ENCODE data around the gene CYB5D1.

CYB5D1 gene

DNA sequence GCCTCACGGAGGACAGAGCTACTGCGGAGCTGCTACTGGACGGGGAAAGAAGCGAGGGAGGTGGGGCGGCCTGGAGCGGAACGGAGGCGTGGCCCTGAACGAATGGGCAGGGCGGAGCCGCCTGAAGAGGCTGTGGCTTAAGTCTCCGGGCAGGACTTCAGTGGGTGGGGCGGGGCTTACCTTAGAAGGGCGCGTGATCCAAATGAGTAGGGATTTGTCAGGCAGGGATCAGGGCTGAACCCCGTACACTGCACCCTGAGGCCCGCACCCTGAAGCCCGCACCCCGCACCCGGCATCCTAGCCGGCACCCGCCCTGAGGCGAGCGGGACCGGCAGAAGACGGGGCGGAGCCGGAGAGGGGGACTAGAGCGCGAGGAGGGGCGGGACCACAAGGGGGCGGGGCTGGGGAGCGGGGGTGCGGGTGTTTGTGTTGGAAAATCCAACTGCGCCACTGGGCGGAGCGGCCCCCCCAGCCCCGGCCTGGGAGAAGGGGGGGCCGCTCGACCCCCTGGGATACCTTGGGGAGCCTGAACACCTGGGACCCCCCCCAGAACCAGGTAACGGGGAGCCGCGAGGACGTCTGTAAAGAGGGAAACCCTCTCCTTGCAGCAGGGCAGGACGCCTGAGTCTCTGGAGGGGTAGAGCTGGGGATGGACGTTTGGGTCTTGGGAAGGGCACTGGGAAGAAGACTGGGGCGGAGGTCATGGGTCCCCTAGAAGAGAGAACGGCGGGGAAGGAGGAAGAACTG lies 23.8 kb upstream of the CYB5D1 start, which contains the start of gene KDM6B:
KDM6B (plus strand) TSS at position 423 of the 747 bp plus-strand sequence. CDS start 11,338 bp downstream, outside the sequence.
- DNase-seq (ENCODE audit: low read depth) = peak; percentile 58

DNA sequence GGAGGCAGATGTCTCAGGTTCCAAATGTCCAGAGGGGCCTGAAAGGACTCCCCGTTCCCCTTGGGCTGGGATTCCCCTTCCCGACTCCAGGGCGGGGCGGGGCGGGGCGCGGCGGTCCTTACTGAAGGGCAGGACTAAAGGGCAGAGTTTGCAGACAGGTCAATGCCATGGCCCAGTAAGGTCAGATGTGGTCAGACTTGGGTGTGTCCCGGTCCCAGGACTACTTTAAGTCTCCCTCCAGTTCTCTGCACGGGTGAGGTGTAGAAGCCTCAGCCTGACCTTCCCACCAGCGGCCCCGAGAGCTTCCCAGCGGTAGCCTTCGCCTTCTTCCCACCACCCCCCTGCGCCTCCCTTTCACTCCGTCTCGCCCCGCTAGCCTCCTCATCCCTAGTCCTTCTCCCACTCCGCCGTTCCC lies 23.3 kb upstream of the CYB5D1 start:
- no peak for DNase-seq (ENCODE audit: low read depth)

DNA sequence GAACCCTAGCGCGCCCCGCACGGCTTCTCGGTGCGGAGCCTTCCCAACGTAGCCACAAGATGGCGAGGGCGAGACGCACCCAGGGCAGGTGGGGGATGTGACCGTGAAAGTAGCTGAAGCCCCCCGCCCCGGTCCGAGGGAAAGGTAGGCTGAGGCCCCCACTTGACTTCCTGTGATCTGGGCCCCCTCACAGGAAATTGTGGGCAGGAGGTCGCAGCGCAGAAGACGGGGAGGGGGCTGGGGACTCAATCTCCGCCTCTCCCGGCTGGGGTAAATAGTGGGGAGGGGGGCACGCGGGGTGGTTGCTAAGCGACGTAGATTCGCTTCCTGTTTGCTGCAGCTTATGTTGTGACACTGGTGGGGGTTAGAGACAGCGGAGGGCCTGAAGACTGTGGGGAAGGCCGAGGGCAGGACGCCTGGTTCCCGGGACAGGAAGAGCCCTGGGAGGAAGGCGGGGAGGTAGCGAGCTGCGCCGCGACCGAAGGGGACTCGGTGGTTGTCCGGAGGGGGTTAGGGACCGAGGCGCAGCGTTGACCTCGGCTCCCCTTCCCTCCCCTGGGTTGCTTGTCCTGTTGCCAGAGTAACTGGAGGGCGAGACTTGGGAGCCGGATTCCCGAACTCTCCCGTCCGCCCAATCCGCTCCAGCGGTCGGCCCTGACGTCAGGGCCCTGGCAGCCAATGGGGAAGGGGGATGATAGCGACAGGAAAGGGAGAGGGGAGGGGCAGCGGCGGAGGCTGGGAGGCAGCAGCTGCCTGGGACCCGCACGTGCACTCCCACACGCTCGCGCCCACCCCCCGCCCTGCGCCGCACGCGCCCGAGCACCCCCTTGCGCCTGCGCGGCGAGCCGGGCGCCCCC lies 22.6 kb upstream of the CYB5D1 start:
- DNase-seq (ENCODE audit: low read depth) = peak; percentile 56

DNA sequence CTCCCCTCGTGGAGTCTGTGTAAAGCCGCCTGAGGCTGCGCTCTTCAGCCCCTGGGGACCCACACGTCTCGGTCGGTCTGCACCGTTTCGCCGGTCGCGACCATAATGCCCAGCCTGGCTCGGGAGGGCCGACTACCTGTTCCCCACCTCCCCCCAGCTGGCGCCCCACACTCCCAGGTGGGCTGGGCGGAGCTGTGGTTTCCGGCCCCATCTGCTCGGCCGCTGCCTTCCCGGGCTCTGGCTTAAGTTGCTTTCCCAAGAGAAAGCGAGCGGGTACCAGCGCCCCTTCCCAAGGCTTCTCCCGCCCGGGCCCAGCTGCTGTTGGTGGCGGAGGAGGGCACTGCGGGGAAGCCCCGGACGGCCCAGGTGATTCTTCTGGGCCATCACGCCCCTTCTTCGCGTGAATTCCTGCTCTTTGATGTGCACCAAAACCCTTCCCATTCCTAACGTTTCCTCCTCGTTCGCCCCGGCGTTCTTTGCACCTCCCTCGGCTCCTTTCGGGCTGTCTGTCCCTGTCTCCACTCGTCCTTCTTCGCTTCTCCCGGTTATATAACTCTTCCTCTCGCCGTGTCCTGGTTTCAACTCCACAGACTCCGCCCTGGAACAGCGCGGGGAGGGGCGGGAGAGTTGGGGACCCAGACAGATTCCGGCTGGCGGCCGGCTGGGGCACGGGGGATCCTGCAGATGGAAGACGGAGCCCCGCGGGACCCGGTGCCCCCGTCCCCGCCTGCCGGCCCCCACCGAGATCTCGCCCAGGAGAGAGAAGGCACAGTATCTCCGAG lies 21.8 kb upstream of the CYB5D1 start:
- DNase-seq (ENCODE audit: low read depth) = no peak

DNA sequence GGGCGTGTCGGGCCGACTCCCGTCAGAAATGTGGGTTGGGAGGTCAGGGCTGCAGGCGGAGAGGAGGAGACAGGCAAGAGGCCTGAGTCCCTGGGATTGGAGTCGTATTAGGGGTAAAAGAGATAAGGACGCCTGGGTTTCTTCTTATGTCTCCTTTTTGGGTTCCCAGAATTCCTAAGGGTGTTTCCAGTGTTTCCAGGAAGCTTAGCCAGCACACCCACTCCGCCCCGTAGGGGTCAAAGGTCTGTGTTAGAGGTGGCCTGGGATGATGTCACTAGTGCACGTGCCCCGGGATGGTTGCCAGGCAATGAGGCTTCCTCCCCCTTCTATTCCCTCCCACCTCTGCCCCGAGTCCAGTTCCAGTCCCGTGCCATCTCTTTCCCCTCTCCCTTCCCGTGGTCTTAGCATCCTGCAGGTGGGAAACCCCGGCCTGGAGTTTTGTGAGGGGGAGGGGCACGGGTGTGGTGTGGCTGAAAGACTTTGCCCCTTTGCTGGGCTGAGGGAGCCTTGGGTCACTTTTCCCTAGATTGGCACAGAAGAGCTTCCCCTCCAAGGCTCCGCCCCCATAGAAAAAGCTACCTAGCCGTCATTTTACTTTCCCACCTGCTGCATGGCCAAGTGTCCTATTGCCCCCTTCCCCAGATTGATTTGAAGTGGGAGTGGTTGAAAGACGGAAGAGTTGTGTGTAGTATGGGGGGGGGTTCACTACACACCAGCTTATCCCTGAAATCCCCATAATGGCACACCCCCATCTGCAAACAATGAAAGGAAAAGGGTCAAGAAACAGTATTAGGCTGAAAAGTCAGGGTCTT lies 21.0 kb upstream of the CYB5D1 start:
- peak; percentile 21 for DNase-seq (ENCODE audit: low read depth)

DNA sequence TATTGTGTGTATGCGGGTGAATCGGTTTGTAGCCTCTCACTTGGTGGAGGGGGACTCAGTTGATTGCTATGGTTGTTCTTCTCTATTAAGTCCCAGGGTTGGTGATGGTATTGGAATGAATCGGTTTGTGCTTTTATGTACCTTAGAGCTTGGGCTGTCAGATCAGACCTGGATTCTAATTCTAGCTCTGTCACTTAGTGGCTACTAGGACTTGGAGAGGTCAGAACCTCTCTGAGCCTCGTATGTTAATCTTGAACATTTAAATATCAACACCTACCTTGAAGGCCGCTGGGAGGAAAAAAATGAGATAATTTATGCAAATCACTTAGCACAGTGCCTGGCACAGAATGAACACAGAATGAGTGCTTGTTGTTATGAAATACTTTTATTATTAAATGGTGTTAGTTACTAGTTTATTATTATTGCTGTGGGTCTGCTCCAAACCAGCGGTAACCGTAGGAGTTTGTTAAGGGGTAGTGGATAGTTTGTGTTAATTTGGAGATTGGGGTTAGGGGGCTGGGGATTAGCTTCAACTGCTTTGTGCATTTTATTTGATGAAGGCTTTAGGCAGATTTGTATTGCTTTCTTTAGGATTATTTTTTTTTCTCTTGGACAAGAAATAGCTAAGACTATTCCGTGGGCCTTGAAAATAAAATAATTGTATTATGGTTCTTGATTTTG lies 20.3 kb upstream of the CYB5D1 start:
- DNase-seq (ENCODE audit: low read depth) = no peak

DNA sequence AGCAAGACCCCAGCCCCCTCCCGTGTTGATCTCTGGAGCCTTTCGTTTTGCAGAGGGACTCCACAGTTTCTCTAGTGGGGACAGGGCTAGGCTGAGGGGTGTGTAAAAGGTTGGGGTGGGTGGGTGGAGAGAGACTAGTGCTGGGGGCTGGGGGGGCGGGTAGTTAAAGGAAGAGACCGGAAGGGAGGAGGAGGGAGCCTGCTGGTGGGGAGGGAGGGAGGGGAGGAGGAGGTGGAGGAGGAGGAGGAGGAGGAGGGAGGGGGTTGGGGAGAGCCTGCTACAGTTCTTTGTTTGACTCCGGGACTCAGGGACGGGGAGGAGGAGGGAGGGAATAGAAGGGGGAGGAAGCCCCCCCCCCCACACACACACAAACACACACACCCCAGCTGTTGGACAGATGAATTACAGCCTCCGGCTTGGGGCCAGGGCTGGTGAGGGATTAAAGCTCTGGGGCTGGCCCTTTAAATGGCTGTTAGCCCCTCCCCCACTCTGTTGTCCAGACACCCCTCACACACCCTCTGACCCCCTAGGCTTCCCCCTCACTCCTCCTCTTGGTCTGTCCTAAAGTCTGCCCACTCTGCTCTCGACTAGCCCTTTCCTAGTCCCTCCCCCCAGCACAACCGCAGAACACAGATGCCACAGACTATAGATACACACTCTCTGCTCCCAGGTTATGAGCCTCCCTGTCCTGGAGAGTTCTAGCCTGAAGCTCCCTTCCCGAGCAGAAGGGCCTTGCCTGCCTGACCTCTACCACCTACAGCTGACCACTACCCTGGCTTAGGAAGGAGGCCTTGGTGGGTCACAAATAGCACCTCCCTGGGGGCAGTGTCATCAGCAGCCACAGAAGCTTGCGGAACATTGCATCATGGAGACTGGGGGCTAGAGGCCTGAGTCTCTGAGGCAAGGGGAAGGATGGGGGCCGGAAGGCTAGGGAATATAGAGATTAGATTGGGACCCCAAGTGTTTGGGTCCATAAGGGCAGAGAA lies 19.4 kb upstream of the CYB5D1 start:
- DNase-seq (ENCODE audit: low read depth) = no peak

DNA sequence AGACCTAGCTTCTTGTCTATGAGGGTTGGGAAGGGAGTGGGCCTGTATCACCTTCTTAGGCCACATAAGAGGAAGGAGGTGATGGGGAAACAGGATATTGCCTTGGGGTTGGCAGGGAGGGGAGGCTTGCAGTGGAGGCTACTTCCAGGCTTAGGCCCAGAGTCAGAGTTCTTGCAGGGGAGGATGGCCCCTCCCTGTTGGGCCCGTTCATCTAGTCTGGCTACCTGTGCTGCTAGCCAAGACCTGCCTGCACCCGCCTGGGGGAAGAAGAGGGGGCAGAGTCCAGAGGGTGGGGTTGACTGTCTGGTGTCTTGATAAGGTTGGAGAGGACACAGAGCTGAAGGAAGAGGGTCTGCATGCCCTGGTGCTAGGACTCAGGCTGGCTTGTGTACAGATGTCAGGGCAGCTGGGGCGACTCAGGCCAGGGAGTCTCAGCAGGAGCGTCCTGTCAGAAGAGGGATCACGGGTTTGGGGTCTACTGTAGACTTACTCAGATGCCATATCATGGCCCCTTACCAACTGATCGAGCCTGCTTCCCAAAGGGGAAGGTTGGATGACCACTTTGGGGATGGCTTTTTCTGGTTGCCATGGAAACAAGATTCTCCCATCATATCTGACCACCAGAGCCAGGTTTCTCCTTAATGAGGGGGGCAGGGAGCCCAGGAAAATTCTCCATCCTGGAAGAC lies 18.5 kb upstream of the CYB5D1 start:
- DNase-seq (ENCODE audit: low read depth) = no peak

DNA sequence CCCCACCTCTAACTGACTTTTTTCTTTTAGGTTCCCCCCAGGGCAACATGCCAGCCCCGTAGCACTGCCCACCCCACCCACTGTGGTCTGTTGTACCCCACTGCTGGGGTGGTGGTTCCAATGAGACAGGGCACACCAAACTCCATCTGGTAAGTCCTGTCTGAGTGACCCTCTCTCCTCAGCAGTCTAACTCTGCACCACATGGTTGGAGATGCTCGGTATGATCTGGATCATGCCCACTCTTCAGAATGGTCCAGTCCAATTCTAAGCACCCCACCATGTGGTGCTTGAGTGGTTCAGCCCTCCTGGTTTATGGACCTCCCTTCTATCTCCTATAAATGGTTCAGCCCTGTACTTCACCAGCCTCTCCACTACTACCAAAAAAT lies 17.9 kb upstream of the CYB5D1 start:
- DNase-seq (ENCODE audit: low read depth) = no peak

DNA sequence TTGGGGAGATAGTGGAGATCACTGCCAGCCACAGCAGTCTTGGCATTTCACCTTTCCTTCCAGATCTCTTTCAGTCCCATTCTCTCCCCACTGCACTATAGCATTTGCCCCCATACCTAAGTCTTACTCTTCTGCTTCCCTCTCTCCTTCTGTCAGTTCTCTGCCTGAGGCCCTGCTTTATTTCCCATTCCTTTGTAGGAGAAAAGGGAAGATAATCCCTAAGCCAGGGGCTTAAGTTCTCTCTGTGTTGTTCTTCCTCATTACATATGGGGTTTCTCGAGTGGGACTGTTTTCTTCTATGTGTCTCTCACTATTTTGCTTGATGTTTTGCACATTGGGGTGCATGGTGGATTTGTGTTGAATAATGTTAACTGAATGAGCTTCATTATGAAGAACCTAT lies 17.4 kb upstream of the CYB5D1 start:
- no peak for DNase-seq (ENCODE audit: low read depth)

DNA sequence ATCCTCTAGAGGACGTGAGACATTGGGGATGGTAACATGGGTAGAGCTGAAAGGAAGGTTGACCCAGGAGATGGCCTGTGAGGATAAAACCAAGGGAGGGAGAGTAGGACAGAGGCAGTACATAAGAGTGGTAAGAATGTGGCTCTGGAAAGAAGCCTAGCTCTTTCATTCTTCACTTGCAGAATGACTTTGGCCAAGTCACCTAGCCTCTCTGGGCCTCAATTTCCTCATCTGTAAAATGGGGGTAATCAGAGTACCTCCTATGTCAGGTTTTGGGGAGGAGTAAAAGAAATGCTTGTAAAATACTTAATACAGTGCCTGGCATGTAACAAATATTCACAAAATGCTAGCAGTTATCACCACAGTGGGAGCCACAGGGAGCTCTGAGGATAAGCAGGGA lies 16.9 kb upstream of the CYB5D1 start:
- DNase-seq (ENCODE audit: low read depth) = no peak

DNA sequence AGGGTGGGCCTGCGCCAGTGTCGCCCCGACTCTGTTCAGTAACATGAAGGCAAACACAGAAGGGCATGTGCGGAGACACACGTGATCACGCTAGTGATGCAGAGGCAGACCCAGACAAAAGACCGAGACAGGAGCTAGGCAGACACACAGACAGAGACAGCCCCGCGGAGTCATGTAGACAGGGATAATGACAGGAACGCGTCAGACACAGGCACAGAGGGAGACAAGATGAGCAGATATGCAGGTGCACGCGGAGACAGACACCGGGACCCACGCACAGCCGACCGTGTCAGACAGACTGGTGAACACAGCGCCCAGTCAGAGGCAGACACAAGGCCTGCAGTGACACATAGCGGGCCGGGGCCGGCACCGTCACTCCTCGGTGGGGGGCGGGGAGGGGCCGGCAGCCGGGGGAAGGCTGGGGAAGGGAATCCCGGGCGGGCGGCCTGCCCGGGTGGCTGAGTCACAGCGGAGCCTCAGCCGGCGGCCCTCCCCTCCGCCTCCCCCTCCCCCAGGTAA lies 16.3 kb upstream of the CYB5D1 start:
- DNase-seq (ENCODE audit: low read depth) = peak; percentile 75

DNA sequence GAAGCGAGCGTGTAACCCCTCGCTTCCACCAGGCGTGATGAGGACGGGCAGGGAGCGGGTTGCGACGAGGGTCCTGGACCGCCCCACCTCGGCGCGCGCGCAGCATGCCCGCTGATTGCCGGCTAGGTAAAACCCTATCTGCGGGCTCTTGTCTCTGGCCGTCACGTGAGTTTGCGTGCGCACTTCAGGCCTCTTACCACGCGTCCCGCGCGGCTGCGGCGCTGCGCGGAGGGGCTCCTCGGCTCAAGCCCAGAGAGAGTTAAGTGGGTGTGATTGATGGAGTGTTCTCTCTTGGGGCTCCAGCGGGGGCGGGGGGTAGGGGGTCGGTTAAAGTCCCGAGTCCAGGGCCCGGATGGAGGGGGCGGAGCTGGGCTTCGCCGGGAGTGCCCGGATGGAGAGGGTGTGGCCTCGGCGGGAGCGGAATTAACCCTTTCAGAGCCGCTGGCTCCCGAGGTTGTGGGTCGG lies 15.9 kb upstream of the CYB5D1 start:
- peak; percentile 79 for DNase-seq (ENCODE audit: low read depth)

DNA sequence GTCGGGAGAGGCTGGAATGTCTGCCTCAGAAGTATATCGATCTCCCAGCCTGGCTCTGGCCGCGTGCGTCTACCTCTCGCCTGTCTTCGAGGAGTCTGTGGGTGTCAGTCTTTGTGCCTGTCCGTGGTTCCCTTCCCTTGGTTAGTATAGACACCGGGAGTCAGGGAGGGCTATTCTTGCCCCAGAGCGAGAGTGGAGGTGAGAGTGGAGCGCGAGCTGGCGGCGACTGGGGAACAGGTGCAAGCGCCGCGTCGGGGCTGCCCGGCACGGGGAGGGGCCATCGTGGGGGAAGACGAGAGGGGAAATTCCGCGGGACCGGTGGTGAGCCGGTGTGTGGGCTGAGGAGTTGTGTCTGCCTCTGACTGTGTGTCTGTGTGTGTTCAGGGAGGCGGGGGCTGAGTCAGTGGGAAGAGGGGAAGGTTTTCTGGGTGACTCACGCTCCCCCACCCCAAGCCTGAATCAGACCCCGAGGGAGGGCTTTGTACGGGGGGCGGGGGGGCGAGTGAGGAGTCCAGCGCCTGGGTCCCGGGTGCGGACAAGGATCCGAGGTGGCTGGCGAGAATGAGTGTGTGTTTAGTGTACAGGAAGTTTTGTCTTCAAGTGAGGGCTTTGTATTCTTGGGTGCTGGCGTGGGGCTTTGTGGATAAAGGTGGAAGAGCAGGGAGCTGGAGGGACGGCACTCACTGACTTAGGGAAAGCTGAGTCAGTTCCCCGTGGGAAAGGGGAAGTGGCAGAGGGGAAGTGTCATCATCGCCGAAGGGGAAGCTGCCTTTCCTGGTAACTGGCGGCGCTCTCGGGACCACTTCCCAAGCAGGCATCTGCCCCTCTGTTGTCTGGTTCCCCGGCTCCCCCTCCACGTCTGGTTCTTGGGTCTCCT lies 15.2 kb upstream of the CYB5D1 start:
- DNase-seq (ENCODE audit: low read depth) = peak; percentile 79

DNA sequence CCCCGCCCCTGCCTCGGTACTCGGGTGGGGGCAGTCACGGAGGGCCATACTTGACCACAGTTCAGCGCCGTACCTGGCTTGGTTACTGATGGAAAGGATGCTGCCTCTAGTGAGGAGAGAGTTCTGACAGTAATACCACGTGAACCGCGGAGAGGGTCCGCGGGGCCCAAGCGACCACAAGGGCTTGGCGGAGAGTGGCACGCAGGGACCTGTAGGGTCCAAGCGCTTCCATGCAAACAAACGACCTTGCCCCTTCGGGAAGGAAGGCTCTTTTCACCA lies 14.6 kb upstream of the CYB5D1 start:
- peak; percentile 29 for DNase-seq (ENCODE audit: low read depth)

DNA sequence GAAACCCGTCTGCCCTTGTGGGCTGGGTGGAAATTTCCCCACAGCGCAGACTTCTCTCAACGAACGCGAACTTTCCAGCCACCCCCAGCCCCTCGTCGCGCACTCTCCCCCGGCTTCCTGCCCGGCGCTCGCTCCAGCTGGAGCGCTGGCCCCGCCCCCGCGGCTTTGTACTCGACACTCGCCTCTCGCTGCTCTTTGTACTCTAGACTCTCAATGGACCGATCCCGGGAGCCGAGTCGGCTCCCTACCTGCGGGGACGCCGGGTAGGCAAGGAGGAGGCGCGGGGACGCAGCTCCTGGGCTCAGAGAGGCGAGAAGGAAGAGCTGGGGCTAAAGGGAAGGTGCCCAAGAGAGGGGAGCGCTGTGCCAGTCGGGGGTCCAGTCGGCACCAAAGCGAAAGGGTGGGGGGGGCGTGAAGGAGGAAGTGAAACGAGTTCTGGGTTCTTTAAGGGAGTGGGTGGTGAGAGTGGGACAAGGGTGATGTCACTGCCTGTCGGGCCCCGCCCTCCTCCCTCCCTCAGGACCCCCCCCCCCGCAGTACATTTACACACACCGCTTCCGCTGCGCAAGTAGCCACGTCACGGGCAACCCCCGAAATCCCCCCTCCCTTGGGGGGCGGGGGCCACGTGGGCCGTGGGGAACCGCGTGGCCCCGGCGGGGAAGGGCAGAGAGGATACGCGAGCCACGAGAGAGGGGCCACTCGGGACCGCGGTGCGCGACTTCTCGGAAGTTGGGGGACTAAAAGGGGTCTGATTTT lies 14.1 kb upstream of the CYB5D1 start:
- DNase-seq (ENCODE audit: low read depth) = peak; percentile 76
